ENCODE data around the gene RPS25. TPM values are rescaled to one million over a fixed set of nuclear protein-coding genes. Genes with fewer than 3 reads are reported as not detected.

Gene RPS25
- total and polyA plus RNA-seq, 9 of the 15 experiments (the other 6 are each of a cell fraction or from before 2014, with no cell fraction given): 1,553 to 5,486 (median 2,471) TPM

DNA sequence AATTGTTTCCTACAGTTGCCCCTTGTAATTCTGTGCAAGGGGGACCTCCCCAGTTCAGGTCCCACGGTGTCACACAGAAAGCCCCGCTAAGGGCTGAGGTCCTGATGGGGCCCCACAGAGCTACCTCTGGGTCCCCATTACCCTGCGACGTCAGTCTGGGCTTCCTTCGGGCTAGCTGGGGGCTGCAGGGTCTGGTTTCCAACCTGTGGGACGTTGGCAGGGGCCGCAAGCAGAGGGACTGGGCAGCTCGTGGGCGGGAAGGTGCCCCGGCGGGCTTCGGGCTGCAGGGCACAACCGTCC is 11.8 kb upstream of the RPS25 start (continued):
- TF ChIP-seq ZNF444 (CRISPR knock-in tag; IDR thresholded peaks at IDR 0.05) (no peak), ZNF77 (CRISPR knock-in tag; IDR thresholded peaks at IDR 0.05) (no peak), HNRNPK (IDR thresholded peaks at IDR 0.05; ENCODE audit: low read depth, low read length, poor library complexity, severe bottlenecking) (no peak), STAT5A (IDR thresholded peaks at IDR 0.05; ENCODE audit: borderline replicate concordance, low read length) (no peak), LARP7 (IDR thresholded peaks at IDR 0.05) (no peak), CBX2 (IDR thresholded peaks at IDR 0.05; ENCODE audit: insufficient read depth, low read length, poor library complexity, severe bottlenecking) (no peak), ZNF184 (CRISPR knock-in tag; IDR thresholded peaks at IDR 0.05) (no peak)
- TF ChIP-seq, protein P1, sequence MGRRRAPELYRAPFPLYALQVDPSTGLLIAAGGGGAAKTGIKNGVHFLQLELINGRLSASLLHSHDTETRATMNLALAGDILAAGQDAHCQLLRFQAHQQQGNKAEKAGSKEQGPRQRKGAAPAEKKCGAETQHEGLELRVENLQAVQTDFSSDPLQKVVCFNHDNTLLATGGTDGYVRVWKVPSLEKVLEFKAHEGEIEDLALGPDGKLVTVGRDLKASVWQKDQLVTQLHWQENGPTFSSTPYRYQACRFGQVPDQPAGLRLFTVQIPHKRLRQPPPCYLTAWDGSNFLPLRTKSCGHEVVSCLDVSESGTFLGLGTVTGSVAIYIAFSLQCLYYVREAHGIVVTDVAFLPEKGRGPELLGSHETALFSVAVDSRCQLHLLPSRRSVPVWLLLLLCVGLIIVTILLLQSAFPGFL (CRISPR knock-in tag; IDR thresholded peaks at IDR 0.05): 0 out of 2 replicates have a peak, but pooled peaks have one; percentile 54
- TF ChIP-seq, protein P2, sequence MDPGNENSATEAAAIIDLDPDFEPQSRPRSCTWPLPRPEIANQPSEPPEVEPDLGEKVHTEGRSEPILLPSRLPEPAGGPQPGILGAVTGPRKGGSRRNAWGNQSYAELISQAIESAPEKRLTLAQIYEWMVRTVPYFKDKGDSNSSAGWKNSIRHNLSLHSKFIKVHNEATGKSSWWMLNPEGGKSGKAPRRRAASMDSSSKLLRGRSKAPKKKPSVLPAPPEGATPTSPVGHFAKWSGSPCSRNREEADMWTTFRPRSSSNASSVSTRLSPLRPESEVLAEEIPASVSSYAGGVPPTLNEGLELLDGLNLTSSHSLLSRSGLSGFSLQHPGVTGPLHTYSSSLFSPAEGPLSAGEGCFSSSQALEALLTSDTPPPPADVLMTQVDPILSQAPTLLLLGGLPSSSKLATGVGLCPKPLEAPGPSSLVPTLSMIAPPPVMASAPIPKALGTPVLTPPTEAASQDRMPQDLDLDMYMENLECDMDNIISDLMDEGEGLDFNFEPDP (CRISPR knock-in tag; IDR thresholded peaks at IDR 0.05): no peak

Measured in K562 (cell line).